Keratinocyte (primary cell): ENCODE measurements around the gene NPPA. TPM values are rescaled to one million over a fixed set of nuclear protein-coding genes. Genes with fewer than 3 reads are reported as not detected.
A peak's percentile ranks its signal among the peaks of the same experiment; 100 is the strongest.

Experiments used
- DNase-seq: peaks from one replicate; pipeline ENCODE4 v3.0.0-alpha.2; 2011; ENCODE audit warnings: low read depth, missing footprints, low spot score
- FAIRE-seq: peaks from 2 replicates; lab custom pipeline; 2011; peaks lifted over from hg19 to GRCh38; lab: Jason Lieb, UNC
- H2AFZ ChIP-seq: 2 replicates; pipeline ENCODE4 v1.6.0; 2012; ENCODE audit warnings: low read length, control low read depth, inconsistent platforms; ENCODE audit not compliant: control insufficient read depth
- H3K27ac ChIP-seq: 2 replicates; pipeline ENCODE4 v1.5.1; 2011; ENCODE audit warnings: low read length; ENCODE audit not compliant: control insufficient read depth, insufficient read depth
- H3K27me3 ChIP-seq: 3 replicates; pipeline ENCODE4 v1.6.0; 2011; ENCODE audit warnings: low read length; ENCODE audit not compliant: control insufficient read depth, insufficient read depth; ENCODE audit errors: extremely low read depth
- H3K36me3 ChIP-seq, 2 experiments: 2 replicates in 1 of 2; 3 replicates in 1 of 2; pipeline ENCODE4 v1.5.1; 2011; ENCODE audit warnings: low read length in 2 of 2, mild to moderate bottlenecking in 1 of 2; ENCODE audit not compliant: control insufficient read depth in 2 of 2, insufficient read depth in 2 of 2; ENCODE audit errors: extremely low read depth in 1 of 2
- H3K4me1 ChIP-seq: 3 replicates; pipeline ENCODE4 v1.5.1; 2011; ENCODE audit warnings: low read length; ENCODE audit not compliant: control insufficient read depth, insufficient read depth; ENCODE audit errors: extremely low read depth
- H3K4me2 ChIP-seq: 3 replicates; pipeline ENCODE4 v1.6.0; 2011; ENCODE audit warnings: low read depth, low read length; ENCODE audit not compliant: control insufficient read depth, insufficient read depth; ENCODE audit errors: extremely low read depth
- H3K4me3 ChIP-seq, 3 experiments: fragments of 200-600 bp in 1 of 3; sonication (generic) in 1 of 3; 2 replicates in 2 of 3; 3 replicates in 1 of 3; pipeline ENCODE4 v1.5.1; 2011 to 2016; ENCODE audit warnings: low read length in 3 of 3, mild to moderate bottlenecking in 3 of 3, control low read depth in 2 of 3, inconsistent platforms in 1 of 3, low read depth in 1 of 3, mixed read lengths in 1 of 3, mixed run types in 1 of 3, moderate library complexity in 1 of 3; ENCODE audit not compliant: control insufficient read depth in 2 of 3, insufficient read depth in 2 of 3; ENCODE audit errors: extremely low read depth in 1 of 3
- H3K79me2 ChIP-seq: 2 replicates; pipeline ENCODE4 v1.6.0; 2012; ENCODE audit warnings: low read length; ENCODE audit not compliant: control insufficient read depth, insufficient read depth
- H3K9ac ChIP-seq: 3 replicates; pipeline ENCODE4 v1.6.0; 2011; ENCODE audit warnings: low read length; ENCODE audit not compliant: control insufficient read depth, insufficient read depth; ENCODE audit errors: extremely low read depth
- H3K9me1 ChIP-seq: 3 replicates; pipeline ENCODE4 v1.6.0; 2011; ENCODE audit warnings: low read length; ENCODE audit not compliant: control insufficient read depth, insufficient read depth; ENCODE audit errors: extremely low read depth
- H3K9me3 ChIP-seq: 2 replicates; pipeline ENCODE4 v1.5.1; 2012; ENCODE audit warnings: low read depth, low read length; ENCODE audit not compliant: control insufficient read depth
- H4K20me1 ChIP-seq: 3 replicates; pipeline ENCODE4 v1.6.0; 2011; ENCODE audit warnings: low read length; ENCODE audit not compliant: control insufficient read depth, insufficient read depth; ENCODE audit errors: extremely low read depth
- EZH2 ChIP-seq: IDR thresholded peaks from one replicate; pipeline ENCODE4 v1.6.1; 2012; ENCODE audit warnings: inconsistent platforms, mild to moderate bottlenecking, low read length, moderate library complexity
- dilution Hi-C: fragments of 300-500 bp; cut with MboI; formaldehyde crosslinking; loops from one replicate; pipeline ENCODE4 v1.7.0; 2020; ENCODE audit warnings: low sequenced_read_pairs; ENCODE audit not compliant: extremely low pct_ligation_motif_present
- polyA plus RNA-seq, 5 experiments: library from polyadenylated mRNA; depleted of rRNA in 3 of 5; stranded (reverse) in 3 of 5; stranded (forward) in 1 of 5; unstranded in 1 of 5; fragments of >200 nt; gene quantifications; 1 replicate in 1 of 5; 2 replicates in 3 of 5; 3 replicates in 1 of 5; pipeline versions ENCODE4 v1.2.1 to v1.2.3, GENCODE V29; 2011 to 2012; ENCODE audit warnings: missing spikeins in 2 of 5, low read depth in 1 of 5, low replicate concordance in 1 of 5
- TF ChIP-seq, protein P1 (sequence below), 3 experiments: IDR thresholded peaks in 1 of 3; conservative IDR thresholded peaks in 1 of 3; optimal IDR thresholded peaks in 1 of 3; 2 replicates in 2 of 3; 3 replicates in 1 of 3; pipeline versions ENCODE3 to v1.5.1; 2011; ENCODE audit warnings: low read length in 3 of 3, mild to moderate bottlenecking in 3 of 3, moderate library complexity in 2 of 3, control low read depth in 1 of 3, inconsistent platforms in 1 of 3; ENCODE audit not compliant: insufficient read depth in 2 of 3; ENCODE audit errors: extremely low read depth in 1 of 3

Gene NPPA
- polyA plus RNA-seq, 1 donor (not counting 4 experiments of a cell fraction or from before 2014, with no cell fraction given) = not detected

DNA sequence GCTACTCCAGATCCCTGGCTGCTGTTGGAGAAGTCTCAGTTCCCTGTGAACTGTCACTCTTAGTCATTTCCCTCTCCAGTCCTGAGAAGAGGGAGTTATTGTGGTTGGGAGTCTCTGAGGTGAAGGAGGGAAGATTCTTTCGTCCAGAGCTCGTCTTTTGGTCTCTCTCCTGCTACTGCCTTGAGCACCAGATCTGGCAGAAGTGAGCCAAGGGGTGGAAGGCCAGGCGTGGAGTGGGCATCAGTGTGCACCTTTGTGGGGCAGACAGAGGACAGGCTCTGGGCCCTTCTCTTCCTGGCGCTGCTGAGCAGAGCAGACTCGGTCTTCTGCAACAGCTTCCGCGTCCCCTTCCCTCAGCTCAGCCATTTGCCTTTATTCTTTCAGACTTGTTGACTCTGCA, 22.5 kb downstream of the NPPA start:
- no peak overlapping the region for H3K4me2 ChIP-seq
- no peaks in the 10 kb centered on the region for H3K27me3 ChIP-seq
- no peak for TF ChIP-seq EZH2
- TF ChIP-seq, protein P1, sequence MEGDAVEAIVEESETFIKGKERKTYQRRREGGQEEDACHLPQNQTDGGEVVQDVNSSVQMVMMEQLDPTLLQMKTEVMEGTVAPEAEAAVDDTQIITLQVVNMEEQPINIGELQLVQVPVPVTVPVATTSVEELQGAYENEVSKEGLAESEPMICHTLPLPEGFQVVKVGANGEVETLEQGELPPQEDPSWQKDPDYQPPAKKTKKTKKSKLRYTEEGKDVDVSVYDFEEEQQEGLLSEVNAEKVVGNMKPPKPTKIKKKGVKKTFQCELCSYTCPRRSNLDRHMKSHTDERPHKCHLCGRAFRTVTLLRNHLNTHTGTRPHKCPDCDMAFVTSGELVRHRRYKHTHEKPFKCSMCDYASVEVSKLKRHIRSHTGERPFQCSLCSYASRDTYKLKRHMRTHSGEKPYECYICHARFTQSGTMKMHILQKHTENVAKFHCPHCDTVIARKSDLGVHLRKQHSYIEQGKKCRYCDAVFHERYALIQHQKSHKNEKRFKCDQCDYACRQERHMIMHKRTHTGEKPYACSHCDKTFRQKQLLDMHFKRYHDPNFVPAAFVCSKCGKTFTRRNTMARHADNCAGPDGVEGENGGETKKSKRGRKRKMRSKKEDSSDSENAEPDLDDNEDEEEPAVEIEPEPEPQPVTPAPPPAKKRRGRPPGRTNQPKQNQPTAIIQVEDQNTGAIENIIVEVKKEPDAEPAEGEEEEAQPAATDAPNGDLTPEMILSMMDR (optimal IDR thresholded peaks at IDR 0.05 in 1 of 3, IDR thresholded peaks at IDR 0.05 in 1 of 3, conservative IDR thresholded peaks at IDR 0.05 in 1 of 3; ENCODE audit: extremely low read depth in 1 of 3, insufficient read depth in 2 of 3, low read length in 3 of 3) = no peak
- H3K27ac ChIP-seq = no peak overlapping the region
- no peaks in the 10 kb centered on the region for H4K20me1 ChIP-seq
- no peak for FAIRE-seq
- H3K9me1 ChIP-seq = no peaks in the 10 kb centered on the region
- no peaks in the 10 kb centered on the region for H3K9me3 ChIP-seq
- no peak overlapping the region for H2AFZ ChIP-seq
- no peaks in the 10 kb centered on the region for H3K79me2 ChIP-seq
- peaks cover 7% of the 10 kb centered on the region for H3K4me1 ChIP-seq
- dilution Hi-C loops = no loop called here
- no peak overlapping the region for H3K4me3 ChIP-seq
- no peak overlapping the region for H3K9ac ChIP-seq
- H3K36me3 ChIP-seq = peaks cover 47 to 48% of the 10 kb centered on the region in 2 experiments
- no peak for DNase-seq

GRCh38 chr1:11823366-11824137, 24.0 kb downstream of the NPPA start:
- peaks cover 37 to 40% of the 10 kb centered on the region in 2 experiments for H3K36me3 ChIP-seq
- H3K9me3 ChIP-seq = no peaks in the 10 kb centered on the region
- H3K9ac ChIP-seq = no peak overlapping the region
- TF ChIP-seq, protein P1 (optimal IDR thresholded peaks at IDR 0.05 in 1 of 3, IDR thresholded peaks at IDR 0.05 in 1 of 3, conservative IDR thresholded peaks at IDR 0.05 in 1 of 3; ENCODE audit: extremely low read depth in 1 of 3, insufficient read depth in 2 of 3, low read length in 3 of 3) = no peak
- no peak for TF ChIP-seq EZH2
- peaks cover 7% of the 10 kb centered on the region for H3K4me1 ChIP-seq
- H3K9me1 ChIP-seq = no peaks in the 10 kb centered on the region
- H3K4me3 ChIP-seq = no peak overlapping the region
- H3K27me3 ChIP-seq = no peaks in the 10 kb centered on the region
- dilution Hi-C loops = no loop called here
- no peak overlapping the region for H3K27ac ChIP-seq
- FAIRE-seq (peak; percentile 9), DNase-seq (no peak)
- no peaks in the 10 kb centered on the region for H3K79me2 ChIP-seq
- H2AFZ ChIP-seq = no peak overlapping the region
- no peak overlapping the region for H3K4me2 ChIP-seq
- H4K20me1 ChIP-seq = no peaks in the 10 kb centered on the region
